HCT116 (cell line): ENCODE measurements around the gene HERPUD1. TPM values are rescaled to one million over a fixed set of nuclear protein-coding genes. Genes with fewer than 3 reads are reported as not detected.

Experiments
- ATAC-seq: fragments of 200-7000 bp; cut with Tn5 transposase; 2 replicates; pipeline ENCODE4 v1.9.1; 2020; ENCODE audit warnings: mild to moderate bottlenecking, moderate library complexity
- BruUV-seq: library from RNA; stranded (reverse); fragments of 400-500 nt; replicated peaks from 2 replicates; lab custom pipeline; 2021; lab: Mats Ljungman, UMichigan
- CTCF ChIA-PET: fragments of 300-600 bp; sonication (Branson Sonifier 250); formaldehyde crosslinking; loops from one replicate; lab custom pipeline; 2021; ENCODE audit warnings: antibody characterized with exemption; lab: Charles Lee
- POLR2A ChIA-PET: fragments of 300-600, 350-600 bp; sonication (Branson Sonifier 250); formaldehyde crosslinking; loops from one replicate; lab custom pipeline; 2021; ENCODE audit warnings: antibody characterized with exemption; lab: Charles Lee
- RAD21 ChIA-PET, 2 experiments: fragments of 300-600 bp; sonication (Branson Sonifier 250); formaldehyde crosslinking; loops; one replicate each; lab custom pipeline; 2023; ENCODE audit warnings: low total read pairs in 2 of 2; ENCODE audit not compliant: uncharacterized antibody in 2 of 2, unreplicated experiment in 2 of 2, low non-redundant PET in 1 of 2; lab: Charles Lee
- DNase-seq: peaks from one replicate; pipeline ENCODE4 v3.0.0-alpha.2; 2010; ENCODE audit warnings: low read depth, low spot score
- H2AFZ ChIP-seq: fragments of 200-600 bp; shearing (Covaris generic), sonication (generic); 2 replicates; pipeline ENCODE4 v1.6.1; 2017; ENCODE audit warnings: low read depth, mixed run types, mixed read lengths, antibody characterized with exemption, low read length; ENCODE audit not compliant: poor library complexity, severe bottlenecking
- H3K27ac ChIP-seq: 2 replicates; pipeline ENCODE4 v1.5.1; 2012; ENCODE audit warnings: low read depth, low read length
- H3K27me3 ChIP-seq: fragments of 200-600 bp; sonication (generic); 2 replicates; pipeline ENCODE4 v1.6.1; 2016; ENCODE audit warnings: mixed run types, low read length, mixed read lengths; ENCODE audit not compliant: insufficient read depth
- H3K36me3 ChIP-seq, 2 experiments: fragments of 200-500 bp in 1 of 2; fragments of 200-600 bp in 1 of 2; sonication (Bioruptor generic) in 1 of 2; sonication (generic) in 1 of 2; 2 replicates each; pipeline versions ENCODE4 v1.5.1 to v1.6.1; 2014 to 2016; ENCODE audit warnings: low read length in 2 of 2, inconsistent platforms in 1 of 2, mixed read lengths in 1 of 2, mixed run types in 1 of 2; ENCODE audit not compliant: insufficient read depth in 2 of 2, control insufficient read depth in 1 of 2
- H3K4me1 ChIP-seq, 2 experiments: fragments of 200-600 bp in 1 of 2; sonication (generic) in 1 of 2; 2 replicates each; pipeline versions ENCODE4 v1.5.1 to v1.6.1; 2012 to 2017; ENCODE audit warnings: low read length in 2 of 2, inconsistent platforms in 1 of 2, mild to moderate bottlenecking in 1 of 2, mixed read lengths in 1 of 2, mixed run types in 1 of 2, moderate library complexity in 1 of 2; ENCODE audit not compliant: insufficient read depth in 2 of 2, control insufficient read depth in 1 of 2
- H3K4me2 ChIP-seq: fragments of 200-600 bp; sonication (generic); 2 replicates; pipeline ENCODE4 v1.6.1; 2017; ENCODE audit warnings: mixed run types, low read length, mixed read lengths
- H3K4me3 ChIP-seq, 2 experiments: fragments of 200-600 bp in 1 of 2; sonication (generic) in 1 of 2; replicated peaks in 1 of 2; 2 replicates each; pipeline ENCODE4 v1.5.1; 2011 to 2016; ENCODE audit warnings: low read length in 2 of 2, control low read depth in 1 of 2, low read depth in 1 of 2, mild to moderate bottlenecking in 1 of 2, mixed read lengths in 1 of 2, mixed run types in 1 of 2
- H3K79me2 ChIP-seq: fragments of 200-600 bp; sonication (generic); 2 replicates; pipeline ENCODE4 v1.6.1; 2017; ENCODE audit warnings: mild to moderate bottlenecking, mixed run types, low read length, moderate library complexity, mixed read lengths; ENCODE audit not compliant: insufficient read depth
- H3K9ac ChIP-seq: fragments of 200-600 bp; sonication (generic); 2 replicates; pipeline ENCODE4 v1.6.1; 2016; ENCODE audit warnings: low read length, mixed read lengths
- H3K9me2 ChIP-seq: fragments of 200-600 bp; sonication (generic), shearing (Covaris generic); 2 replicates; pipeline ENCODE4 v1.6.1; 2017; ENCODE audit warnings: mixed run types, mild to moderate bottlenecking, moderate library complexity; ENCODE audit not compliant: insufficient read depth
- H3K9me3 ChIP-seq, 2 experiments: fragments of 200-500 bp in 1 of 2; fragments of 200-600 bp in 1 of 2; sonication (Bioruptor generic) in 1 of 2; sonication (generic) in 1 of 2; 2 replicates each; pipeline ENCODE4 v1.6.1; 2014 to 2017; ENCODE audit warnings: low read length in 2 of 2, mixed read lengths in 2 of 2, inconsistent platforms in 1 of 2, low read depth in 1 of 2, mild to moderate bottlenecking in 1 of 2, mixed run types in 1 of 2, moderate library complexity in 1 of 2; ENCODE audit not compliant: control insufficient read depth in 1 of 2, insufficient read depth in 1 of 2
- H4K20me1 ChIP-seq: fragments of 200-600 bp; sonication (generic), shearing (Covaris generic); 2 replicates; pipeline ENCODE4 v1.6.1; 2017; ENCODE audit warnings: mixed run types, mild to moderate bottlenecking, moderate library complexity; ENCODE audit not compliant: insufficient read depth
- ATF3 ChIP-seq: IDR thresholded peaks from 2 replicates; pipeline ENCODE4 v1.6.1; 2012
- CBX3 ChIP-seq: IDR thresholded peaks from 2 replicates; pipeline ENCODE4 v1.6.1; 2012; ENCODE audit warnings: low read depth
- CTCF ChIP-seq, 3 experiments: fragments of 200-600 bp in 1 of 3; sonication (generic) in 1 of 3; IDR thresholded peaks in 2 of 3; conservative IDR thresholded peaks in 1 of 3; 2 replicates each; pipeline ENCODE4 v1.5.1; 2012 to 2017; ENCODE audit warnings: low read depth in 2 of 3, low read length in 2 of 3, antibody characterized with exemption in 1 of 3, borderline replicate concordance in 1 of 3, control low read depth in 1 of 3, mild to moderate bottlenecking in 1 of 3, mixed read lengths in 1 of 3, mixed run types in 1 of 3, moderate library complexity in 1 of 3; ENCODE audit not compliant: insufficient read depth in 1 of 3
- ELF1 ChIP-seq: IDR thresholded peaks from 2 replicates; pipeline ENCODE4 v1.6.1; 2012; ENCODE audit warnings: low read depth, borderline replicate concordance
- EZH2phosphoT487 ChIP-seq: fragments of 200-600 bp; IDR thresholded peaks from 2 replicates; pipeline ENCODE4 v1.6.1; 2018; ENCODE audit warnings: antibody characterized with exemption, borderline replicate concordance
- FOSL1 ChIP-seq: IDR thresholded peaks from 2 replicates; pipeline ENCODE4 v1.6.1; 2012; ENCODE audit warnings: low read depth
- JUND ChIP-seq: IDR thresholded peaks from 2 replicates; pipeline ENCODE4 v1.6.1; 2012
- MAX ChIP-seq: IDR thresholded peaks from 2 replicates; pipeline ENCODE4 v1.6.1; 2012
- POLR2A ChIP-seq: IDR thresholded peaks from 2 replicates; pipeline ENCODE4 v1.7.0; 2011; ENCODE audit warnings: borderline replicate concordance; ENCODE audit not compliant: insufficient read depth, insufficient read length; ENCODE audit errors: extremely low read depth
- POLR2AphosphoS5 ChIP-seq: IDR thresholded peaks from 2 replicates; pipeline ENCODE4 v1.6.1; 2011; ENCODE audit warnings: mild to moderate bottlenecking, low read depth, low read length, moderate library complexity
- RAD21 ChIP-seq: IDR thresholded peaks from 2 replicates; pipeline ENCODE4 v1.6.1; 2012; ENCODE audit warnings: low read depth, mild to moderate bottlenecking
- SP1 ChIP-seq: IDR thresholded peaks from 2 replicates; pipeline ENCODE4 v1.6.1; 2012; ENCODE audit warnings: low read depth
- YY1 ChIP-seq: IDR thresholded peaks from 2 replicates; pipeline ENCODE4 v1.6.1; 2011; ENCODE audit warnings: low read length, low read depth, moderate library complexity, mild to moderate bottlenecking; ENCODE audit not compliant: insufficient replicate concordance; ENCODE audit errors: extremely low read depth
- ZNF274 ChIP-seq: fragments of 200-500 bp; sonication (Bioruptor generic); IDR thresholded peaks from 2 replicates; pipeline ENCODE4 v1.6.1; 2014; ENCODE audit warnings: mild to moderate bottlenecking, low read depth, low read length, inconsistent platforms
- intact Hi-C: fragments of 100-400 bp; cut with micrococcal nuclease; formaldehyde crosslinking; loops from 2 replicates; pipeline ENCODE4 v1.10.0; 2022
- total RNA-seq: library from RNA; stranded (reverse); gene quantifications from one replicate; pipeline ENCODE4 v1.2.1, GENCODE V29; 2021; ENCODE audit not compliant: unreplicated experiment

The HERPUD1 gene
- total RNA-seq, 1 experiment from 2014 or later: 113 TPM

- Histone ChIP-seq H3K27ac (no peak overlapping the region), H3K4me1 (no peaks in the 10 kb centered on the region)
- POLR2A ChIA-PET: interaction anchor here (2.6 kb wide), 1 partner anchor 12 kb away, joined by 14 read pairs; the partner anchor contains the start of gene HERPUD1
Measured at GRCh38 chr16:56919099-56919800, 12.7 kb upstream of the HERPUD1 start.

GRCh38 chr16:56921571-56921970 lies 10.4 kb upstream of the HERPUD1 start:
- BruUV-seq: no TSS peak
- intact Hi-C loops: no loop called here
- Histone ChIP-seq H3K79me2 (no peaks in the 10 kb centered on the region), H4K20me1 (no peaks in the 10 kb centered on the region), H2AFZ (no peak overlapping the region), H3K4me1 (no peaks in the 10 kb centered on the region), H3K9ac (no peak overlapping the region), H3K4me3 (no peak overlapping the region), H3K9me2 (no peaks in the 10 kb centered on the region), H3K9me3 (no peaks in the 10 kb centered on the region), H3K4me2 (no peak overlapping the region), H3K27ac (no peak overlapping the region), H3K36me3 (no peaks in the 10 kb centered on the region), H3K27me3 (0 out of 2 replicates have a peak, but pooled peaks cover 7% of the 10 kb centered on the region)
- ATAC-seq (no peak), DNase-seq (no peak)
- ChIA-PET RAD21 (no interaction called here), CTCF (no interaction called here), POLR2A (no interaction called here)
- TF ChIP-seq FOSL1: no peak
- TF ChIP-seq POLR2AphosphoS5: no peak
- no peak for TF ChIP-seq RAD21
- no peak for TF ChIP-seq ATF3
- no peak for TF ChIP-seq MAX
- no peak for TF ChIP-seq ZNF274
- no peak for TF ChIP-seq EZH2phosphoT487
- TF ChIP-seq CTCF (IDR thresholded peaks at IDR 0.05 in 2 of 3, conservative IDR thresholded peaks at IDR 0.05 in 1 of 3; ENCODE audit: borderline replicate concordance in 1 of 3, insufficient read depth in 1 of 3, low read depth in 2 of 3, low read length in 2 of 3): no peak

More at GRCh38 chr16:56919099-56919800, 12.7 kb upstream of the HERPUD1 start:
- BruUV-seq: no TSS peak
- intact Hi-C loops: no loop called here
- H3K4me2 ChIP-seq: no peak overlapping the region
- H3K4me3 ChIP-seq: no peak overlapping the region
- H3K27me3 ChIP-seq: 0 out of 2 replicates have a peak, but pooled peaks cover 7% of the 10 kb centered on the region
- ATAC-seq (no peak), DNase-seq (no peak)
- TF ChIP-seq POLR2A (no peak), CBX3 (no peak), POLR2AphosphoS5 (no peak), YY1 (no peak), SP1 (no peak), JUND (no peak), ELF1 (no peak), MAX (no peak), RAD21 (no peak)
- ChIA-PET CTCF (interaction anchor here (1.8 kb wide), 1 partner anchor 12 kb away, joined by 4 read pairs; the partner anchor contains the start of gene HERPUD1), RAD21 (no interaction called here)
- no peak overlapping the region for H3K9ac ChIP-seq
- H3K9me3 ChIP-seq: no peaks in the 10 kb centered on the region
- H3K79me2 ChIP-seq: no peaks in the 10 kb centered on the region
- H3K9me2 ChIP-seq: no peaks in the 10 kb centered on the region
- H4K20me1 ChIP-seq: no peaks in the 10 kb centered on the region
- no peak overlapping the region for H2AFZ ChIP-seq
- no peaks in the 10 kb centered on the region for H3K36me3 ChIP-seq
